SKM-1 (cell line): Measurements from ENCODE around the gene COQ3.

Source experiments
- DNase-seq: peaks from one replicate; lab custom pipeline; 2025; ENCODE audit not compliant: unreplicated experiment; lab: John Stamatoyannopoulos, UW

COQ3 gene, protein sequence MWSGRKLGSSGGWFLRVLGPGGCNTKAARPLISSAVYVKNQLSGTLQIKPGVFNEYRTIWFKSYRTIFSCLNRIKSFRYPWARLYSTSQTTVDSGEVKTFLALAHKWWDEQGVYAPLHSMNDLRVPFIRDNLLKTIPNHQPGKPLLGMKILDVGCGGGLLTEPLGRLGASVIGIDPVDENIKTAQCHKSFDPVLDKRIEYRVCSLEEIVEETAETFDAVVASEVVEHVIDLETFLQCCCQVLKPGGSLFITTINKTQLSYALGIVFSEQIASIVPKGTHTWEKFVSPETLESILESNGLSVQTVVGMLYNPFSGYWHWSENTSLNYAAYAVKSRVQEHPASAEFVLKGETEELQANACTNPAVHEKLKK

DNA sequence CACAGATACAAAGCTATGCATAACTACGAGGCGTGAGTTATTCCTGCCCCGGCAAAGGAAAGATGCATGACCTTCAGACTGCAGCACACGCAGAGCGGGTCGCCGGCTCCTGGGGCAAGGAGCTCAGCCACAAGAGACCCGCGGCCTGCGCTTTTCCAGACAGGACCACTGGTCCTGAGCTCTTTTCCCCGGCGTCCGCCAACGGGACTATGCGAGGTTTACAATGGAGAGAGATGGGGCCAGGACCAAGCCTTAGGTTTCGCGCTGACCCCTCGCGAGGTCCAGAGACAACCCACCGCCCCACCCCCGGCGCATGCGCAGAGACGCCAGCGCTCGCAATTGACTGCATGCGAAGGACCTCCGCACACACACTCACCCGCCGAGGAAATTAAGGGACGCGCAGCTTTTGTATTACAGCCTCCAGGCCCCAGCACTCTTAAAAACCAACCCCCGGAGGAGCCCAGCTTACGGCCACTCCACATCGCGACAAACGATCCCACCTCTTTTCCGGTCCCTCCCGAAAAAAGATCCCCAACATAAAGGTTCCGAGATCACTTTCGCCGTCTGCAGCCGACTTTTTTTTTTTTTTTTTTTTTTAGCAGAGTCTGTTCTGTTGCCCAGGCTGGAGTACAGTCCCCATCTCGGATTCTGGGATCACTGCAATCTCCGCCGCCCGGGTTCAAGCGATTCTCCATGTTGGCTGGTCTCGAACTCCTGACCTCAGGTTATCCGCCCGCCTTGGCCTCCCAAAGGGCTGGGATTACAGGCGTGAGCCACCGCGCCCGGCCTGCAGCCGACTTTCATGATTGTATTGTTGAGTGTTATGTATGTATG lies at the start of gene COQ3:
TSS of gene COQ3 (minus strand) at position 498 of the 834 bp plus-strand sequence. CDS start at position 482, 16 bp downstream.
- DNase-seq, result peak; percentile 62

DNA sequence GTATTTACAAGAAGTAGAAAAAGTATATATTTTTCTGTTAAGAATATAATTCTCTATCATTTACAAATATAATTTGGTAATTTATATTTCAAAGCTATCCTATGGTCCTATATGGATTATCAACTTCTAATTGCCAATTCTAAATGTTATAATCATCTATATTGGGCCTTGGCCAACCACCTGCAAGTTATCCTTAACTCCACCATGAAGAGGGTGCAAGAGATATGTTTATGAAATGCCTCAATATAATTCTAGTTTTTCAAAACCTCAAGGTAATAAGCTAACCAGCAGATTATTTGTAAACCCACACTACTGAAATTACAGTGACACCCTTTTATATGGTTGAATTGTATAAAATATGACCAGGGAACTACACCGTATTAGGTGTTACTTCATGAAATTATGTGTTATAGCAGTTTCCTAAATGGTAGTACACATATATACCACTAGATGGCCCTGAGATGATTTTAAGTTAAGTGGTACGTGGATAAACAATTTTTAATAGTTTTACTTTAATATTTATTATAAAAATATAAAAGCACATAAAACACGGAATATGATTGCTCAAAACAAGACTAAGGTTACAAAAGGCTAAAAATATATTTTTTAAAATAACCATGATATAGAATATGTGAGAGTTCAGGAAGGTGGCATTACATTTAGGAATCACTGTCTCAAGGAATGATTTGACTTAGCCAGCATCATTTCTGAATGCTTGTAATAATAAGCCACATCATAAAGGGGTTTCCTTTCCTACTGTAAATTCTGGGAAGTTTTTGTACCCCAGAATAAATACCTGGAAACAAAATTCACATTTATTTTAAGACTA lies 40.9 kb upstream of the COQ3 start:
- peak; percentile 24 for DNase-seq

DNA sequence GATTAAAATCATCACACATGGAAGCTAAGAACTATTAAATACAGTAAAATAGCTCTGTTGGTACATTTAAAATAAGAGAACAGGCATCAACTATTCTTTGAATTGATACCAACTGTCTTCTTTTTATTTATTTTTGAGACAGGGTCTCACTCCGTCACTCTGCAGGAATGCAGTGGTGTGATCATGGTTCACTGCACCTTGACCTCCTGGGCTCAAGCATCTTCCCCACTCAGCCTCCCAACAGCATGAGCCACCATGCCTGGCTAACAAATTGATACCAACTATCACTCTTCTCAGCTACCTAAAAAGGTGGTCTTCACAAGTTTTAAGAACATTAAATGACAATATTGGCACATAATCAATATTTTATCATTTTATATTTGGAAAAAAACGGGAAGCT lies 38.9 kb upstream of the COQ3 start:
- no peak for DNase-seq

DNA sequence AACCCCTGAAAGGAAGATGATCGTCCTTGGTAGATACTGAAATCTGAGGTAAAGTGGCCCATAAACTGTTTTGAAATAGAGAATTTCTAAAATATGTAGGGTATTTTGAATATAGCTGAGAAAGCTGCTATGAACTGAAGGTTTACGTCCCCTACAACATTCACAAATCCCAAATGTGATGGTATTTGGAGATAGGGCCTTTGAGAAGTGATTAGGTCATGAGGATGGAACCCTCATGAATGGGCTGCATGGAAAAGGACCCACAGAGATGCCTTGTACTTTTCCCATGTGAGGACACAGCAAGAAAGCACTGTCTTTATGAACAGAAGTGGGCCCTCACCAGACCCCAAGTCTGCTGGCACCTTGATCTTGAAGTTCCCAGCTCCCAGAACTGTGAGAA lies 37.9 kb upstream of the COQ3 start:
- no peak for DNase-seq

DNA sequence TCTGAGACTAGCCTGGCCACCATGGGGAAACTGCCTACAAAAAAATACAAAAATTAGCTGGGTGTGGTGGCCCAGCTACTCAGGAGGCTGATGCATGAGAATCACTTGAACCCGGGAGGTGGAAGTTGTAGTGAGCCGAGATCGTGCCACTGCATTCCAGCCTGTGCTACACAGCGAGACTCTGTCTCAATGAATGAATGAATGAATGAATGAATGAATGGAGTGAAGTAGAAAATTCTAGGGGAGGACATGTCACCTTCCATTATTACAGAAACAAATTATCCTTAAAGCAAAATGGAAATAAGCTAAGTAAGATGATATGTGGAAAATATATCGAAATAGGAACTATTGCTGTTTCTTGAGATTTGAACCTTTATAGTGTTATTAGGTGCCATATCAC lies 34.0 kb upstream of the COQ3 start:
- no peak for DNase-seq

DNA sequence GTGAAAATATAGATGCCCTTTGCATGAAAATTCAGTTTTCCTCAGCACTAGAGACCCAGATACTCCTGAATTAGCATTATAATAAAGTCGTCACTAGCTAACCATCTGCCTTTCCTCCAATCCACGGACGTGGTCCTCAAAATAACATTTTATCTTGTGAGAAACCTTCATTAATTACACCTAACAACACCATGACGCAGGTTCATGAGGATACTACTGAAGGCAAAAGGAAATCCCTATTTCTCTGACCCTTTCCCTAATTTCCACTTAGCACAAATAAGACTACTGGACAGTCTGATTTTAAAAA lies 32.4 kb upstream of the COQ3 start:
- DNase-seq, result no peak

DNA sequence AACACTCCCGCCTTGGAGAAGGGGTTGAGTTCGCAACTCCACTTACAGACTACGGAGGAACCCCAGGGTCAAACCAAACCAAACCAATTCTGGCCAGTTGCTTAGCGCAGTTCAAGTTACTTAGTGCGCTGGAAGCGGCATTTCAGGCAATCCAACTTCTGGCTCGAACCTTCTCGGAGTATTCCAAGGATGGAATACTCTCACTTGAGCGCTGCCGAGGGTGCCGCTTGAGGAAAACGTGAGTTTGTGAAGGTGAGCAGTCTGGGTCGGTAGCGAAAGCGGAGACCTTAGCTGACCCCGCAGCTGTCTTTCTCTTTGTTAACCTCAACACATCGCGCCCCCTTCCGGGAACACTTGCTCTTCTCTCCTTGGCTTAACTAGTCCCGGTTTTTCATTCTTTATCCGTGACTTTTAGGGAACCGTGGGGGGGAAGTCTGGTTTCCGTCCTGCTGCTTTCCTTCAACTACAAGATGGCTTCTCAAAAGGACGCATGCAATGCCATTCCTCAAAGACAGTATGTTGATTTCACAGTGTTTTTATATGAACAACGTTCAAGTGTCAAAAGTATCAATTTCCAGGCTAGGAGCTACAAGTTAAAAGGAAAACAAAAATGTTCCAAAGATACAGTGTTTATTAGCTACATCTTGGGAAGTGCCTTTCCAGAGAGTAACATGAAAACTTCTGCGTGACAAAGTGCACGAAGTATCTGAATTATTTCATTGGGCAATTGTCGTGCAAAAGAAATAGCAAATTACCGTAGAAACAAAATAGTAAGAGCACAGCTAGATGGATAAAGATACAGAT lies 31.9 kb upstream of the COQ3 start:
- peak; percentile 82 for DNase-seq

DNA sequence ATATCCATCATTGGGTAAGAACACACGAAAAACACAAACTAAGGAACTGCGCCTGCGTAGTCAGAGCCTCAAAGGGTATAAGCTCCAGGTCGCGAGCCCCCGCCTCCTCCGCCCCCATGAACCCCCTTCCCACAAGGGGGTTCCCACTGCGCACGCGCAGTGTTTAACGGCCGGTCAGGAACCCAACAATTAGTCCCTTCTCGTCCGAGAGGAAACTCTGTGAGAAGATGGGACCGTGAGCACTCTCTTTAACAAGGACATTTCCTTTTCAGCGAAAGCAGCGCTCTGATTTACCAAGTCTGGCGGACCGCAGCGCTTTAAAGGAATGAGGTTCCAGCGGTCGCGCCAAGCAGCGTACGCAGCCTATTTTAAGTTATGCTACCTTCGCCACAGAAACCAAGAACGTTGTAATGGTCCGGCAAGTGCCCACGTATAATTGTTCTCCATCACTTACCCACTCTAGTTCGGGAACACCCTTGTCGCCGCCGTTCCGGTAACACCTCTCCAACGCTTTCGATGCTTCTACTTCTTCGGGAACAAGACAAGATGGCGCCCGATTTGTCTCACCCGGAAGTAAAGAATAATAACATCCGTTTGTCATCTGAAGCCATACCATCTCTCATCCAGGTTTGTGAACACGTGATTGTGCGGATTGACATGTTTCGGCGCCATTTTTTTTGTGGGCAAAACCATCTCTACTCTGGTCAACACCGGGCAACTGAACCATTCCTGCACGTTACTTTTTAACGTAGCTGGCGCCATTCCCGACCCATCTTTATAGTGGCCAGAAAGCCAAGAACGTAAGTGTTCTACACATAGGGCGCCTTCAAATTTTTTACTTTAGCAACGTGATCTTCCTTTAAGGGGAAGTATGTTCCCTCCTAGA lies 31.0 kb upstream of the COQ3 start, which contains the start of gene PNISR:
TSS of gene PNISR (minus strand) at position 548 of the 886 bp plus-strand sequence. CDS start 10,649 bp downstream, outside the sequence.
- DNase-seq, result peak; percentile 91

DNA sequence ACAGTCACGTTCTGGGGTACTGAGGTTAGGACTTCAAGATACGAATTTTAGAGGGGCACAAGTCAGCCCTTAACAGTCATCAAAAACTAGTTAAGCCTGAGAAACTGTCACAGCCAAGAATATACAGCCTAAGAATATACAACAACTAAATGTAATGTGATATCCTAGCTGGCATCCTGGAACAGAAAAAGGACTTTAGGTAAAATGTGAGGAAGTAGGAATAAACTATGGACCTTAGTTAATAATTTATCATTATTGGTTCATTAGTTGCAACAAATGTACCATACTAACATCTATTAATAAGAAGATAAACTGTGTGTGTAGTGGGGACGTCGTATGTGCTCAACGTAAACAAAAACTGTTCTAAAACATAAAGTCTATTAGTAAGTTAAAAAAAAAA lies 30.0 kb upstream of the COQ3 start:
- DNase-seq, result no peak

DNA sequence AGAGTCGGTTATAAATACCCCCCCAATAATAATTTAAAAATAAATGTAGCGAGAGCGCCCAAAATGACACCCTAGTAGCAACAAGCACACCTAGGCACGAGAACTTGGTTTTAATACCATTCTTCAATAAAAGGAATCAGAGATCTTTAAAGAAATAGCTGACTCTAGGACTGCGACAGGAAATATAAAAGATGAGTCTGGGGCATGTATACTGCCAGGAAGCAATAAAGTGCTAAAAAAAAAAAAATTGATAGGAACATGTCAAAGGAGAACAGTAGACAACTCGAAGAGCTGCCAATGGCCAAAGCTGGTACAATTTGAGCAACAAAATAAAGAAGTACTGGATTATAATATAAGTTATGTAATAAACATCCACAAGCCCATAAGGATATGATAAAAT lies 28.9 kb upstream of the COQ3 start:
- DNase-seq, result no peak

DNA sequence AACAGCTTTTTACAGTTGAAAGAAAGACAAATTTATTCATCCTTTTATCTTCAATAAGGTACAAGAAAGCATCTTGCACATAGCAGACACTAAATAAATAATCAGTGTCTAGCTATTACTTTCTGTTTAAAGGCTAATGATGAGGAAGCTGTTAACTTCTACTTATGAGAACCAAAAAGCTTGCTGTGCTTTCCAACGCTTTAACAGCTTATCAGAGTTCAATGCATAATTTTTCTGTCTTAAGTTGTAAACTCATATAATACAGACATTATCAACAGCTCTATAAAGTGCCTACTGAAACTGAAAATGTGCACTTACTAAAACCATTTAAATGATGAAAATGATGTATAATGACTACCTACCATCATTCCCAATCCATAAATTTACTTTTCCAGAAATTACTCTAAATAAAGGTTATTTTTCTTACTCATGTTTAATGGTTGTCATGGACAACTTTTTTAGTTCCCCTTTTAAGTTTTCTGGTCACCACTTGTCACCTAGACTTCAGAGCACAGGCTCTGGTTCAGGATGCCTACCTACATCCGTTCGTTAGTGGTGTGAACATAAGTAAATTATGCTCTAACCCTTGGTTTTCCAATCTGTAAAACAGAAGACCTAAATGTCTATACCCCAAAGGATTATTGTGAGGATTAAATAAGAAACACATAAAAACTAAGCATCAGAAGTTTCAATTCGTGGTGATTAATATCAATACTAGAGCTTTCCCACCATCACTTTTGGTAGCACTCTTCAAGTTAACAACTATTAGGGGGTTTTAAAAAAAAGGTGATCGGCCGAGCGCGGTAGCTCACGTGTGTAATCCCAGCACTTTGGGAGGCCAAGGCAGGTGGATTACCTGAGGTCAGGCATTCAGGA lies 23.1 kb upstream of the COQ3 start:
- DNase-seq, result no peak

DNA sequence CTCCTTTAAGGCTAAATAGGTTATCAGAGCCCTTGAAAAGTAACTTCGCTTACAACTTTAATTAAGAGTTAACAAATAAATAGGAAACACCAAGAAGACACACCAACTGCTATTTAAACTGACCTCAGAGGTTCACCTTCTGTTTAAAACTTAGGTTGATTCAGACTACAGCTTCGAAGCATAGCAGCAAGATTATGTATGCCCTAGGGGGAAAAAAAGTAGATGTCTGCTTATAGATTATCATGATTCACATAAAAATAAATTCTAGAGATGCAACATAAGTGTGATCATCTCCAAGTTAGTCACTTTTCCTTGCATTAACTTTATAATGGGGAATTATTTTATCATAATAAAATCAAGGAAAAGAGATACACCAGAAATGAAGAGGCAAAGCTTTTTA lies 22.2 kb upstream of the COQ3 start:
- no peak for DNase-seq

DNA sequence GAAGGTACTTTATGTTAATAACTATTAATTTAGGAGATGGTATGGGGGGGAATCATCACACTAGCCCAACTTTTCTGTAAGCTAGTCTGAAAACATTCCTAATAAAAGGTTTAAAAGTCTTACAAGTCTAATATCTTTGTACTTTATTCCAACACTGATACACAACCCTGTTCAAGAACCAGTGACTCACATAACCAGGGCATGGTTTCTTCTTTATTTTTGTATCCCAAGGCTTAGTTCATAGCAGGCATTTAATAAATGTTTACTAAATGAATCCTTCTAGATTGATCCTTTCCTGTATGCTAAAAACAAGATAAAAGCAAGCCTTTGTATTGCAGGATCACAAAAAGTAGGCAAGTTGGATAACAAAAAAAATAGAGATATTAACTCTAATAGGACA lies 21.5 kb upstream of the COQ3 start:
- no peak for DNase-seq

DNA sequence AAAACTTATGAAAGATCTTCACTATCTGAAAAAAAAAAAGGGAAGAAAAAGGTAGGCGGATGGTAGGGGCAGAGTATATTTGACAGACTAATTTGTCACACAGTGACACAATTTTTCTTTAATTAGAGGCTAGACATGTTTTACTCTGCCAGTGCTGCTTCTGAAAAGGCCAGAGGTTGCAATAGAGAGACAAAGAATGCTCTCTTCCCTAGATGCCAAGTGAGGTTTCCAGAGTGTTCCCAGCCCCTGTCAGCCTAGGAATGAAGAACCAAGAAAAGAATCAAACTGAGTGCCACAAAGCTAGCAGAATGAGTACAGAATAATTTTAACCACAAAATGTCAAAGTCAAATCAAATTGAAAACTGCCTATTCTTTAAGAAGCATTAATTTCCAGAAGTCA lies 18.1 kb upstream of the COQ3 start:
- DNase-seq, result no peak

DNA sequence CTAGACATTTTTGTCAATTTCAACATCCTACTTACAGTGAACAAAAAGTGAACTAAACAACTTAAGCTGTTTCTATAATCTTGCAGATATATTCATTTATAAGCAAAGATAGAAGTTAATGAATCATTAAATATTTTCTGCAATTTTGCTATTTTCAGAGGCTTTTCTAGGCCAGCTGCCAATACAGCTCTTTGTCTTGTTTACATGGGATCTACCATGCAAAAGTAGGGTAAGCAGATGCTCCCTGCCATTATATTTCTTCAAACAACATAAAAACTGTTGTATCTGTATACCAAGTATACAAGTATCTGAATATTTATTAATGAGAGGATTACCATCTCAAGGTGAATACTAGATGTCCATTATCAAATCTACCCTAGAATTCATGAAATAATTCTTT lies 15.7 kb upstream of the COQ3 start:
- no peak for DNase-seq

DNA sequence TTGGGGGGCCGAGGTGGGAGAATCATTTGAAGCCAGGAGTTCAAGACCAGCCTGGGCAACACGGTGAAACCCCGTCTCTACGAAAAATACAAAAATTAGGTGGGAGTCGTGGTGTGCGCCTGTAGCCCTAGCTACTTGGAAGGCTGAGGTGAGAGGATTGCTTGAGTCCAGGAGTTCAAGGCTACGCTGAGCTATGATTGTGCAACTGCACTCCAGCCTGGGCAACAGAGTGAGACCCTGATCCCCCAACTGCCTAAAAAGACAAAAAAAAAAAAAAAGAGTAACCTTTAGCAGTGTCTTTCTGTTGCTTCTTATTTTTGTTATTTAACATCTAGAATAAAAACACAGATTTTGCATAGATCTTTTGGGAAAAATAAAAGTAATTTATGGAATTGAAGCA lies 13.1 kb upstream of the COQ3 start:
- no peak for DNase-seq

DNA sequence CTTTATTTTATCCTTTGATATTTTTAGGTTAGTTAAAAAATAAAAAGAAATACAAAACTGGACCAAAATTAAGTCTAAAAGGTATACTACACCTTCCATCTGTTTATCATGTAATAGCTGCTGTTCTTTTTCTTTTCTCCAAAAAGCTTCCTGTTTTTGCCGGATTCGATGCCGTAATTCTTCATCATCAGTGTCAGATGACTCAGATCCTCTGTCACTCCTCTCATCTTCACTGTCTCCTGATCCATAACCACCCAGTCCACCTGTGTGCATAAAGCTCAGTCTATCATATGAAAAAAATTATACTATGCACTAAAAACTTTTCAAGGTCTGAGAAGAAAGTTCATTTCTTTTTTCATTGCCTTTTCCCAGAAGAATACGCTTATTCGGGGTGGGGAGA lies 8.5 kb upstream of the COQ3 start:
- DNase-seq, result no peak

DNA sequence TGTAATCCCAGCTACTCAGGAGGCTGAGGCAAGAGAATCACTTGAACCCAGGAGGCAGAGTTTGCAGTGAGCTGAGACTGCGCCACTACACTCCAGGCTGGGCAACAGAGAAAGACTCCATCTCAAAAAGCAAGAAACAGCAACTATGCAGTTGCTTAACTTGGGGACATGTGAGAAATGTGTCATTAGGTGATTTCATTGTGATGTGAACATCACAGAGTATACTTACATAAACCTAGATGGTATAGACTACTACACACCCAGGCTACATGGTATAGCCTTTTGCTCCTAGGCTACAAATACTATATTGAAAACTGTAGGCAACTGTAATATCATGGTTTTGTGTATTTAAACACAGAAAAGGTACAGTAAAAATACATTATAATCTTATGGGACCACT lies 3.3 kb upstream of the COQ3 start:
- DNase-seq, result no peak

DNA sequence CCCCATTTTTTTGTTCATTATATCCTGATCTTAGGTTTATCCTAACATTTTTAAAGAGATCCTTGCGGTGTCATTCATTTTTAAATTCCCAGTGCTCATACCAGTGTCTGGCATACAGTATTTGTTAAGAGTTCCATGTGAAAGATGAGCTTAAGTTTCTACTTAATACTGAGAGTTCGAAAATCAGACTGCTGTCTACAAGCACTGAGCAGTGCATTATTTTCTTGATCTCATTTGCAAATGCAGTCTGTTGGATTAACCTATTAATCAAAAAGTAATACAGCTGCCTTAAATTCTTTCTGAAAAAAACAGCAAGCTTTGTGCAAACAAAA lies 663 bp downstream of the COQ3 start:
- no peak for DNase-seq
